Cardiac muscle cell (in vitro differentiated cells and primary cell): Measurements from ENCODE around the gene DIAPH2. TPM values are rescaled to one million over a fixed set of nuclear protein-coding genes. Genes with fewer than 3 reads are reported as not detected.

Source experiments
- DNase-seq, 2 donors: peaks; one replicate each; pipeline versions ENCODE4 v3.0.0 to v3.0.0-alpha.2; 2010 to 2017; ENCODE audit warnings: low read depth in 1 of 2, low spot score in 1 of 2
- H3K27ac ChIP-seq: fragments of 200-600 bp; sonication (generic); 2 replicates; pipeline ENCODE4 v1.5.1; 2016
- H3K27me3 ChIP-seq: fragments of 200-600 bp; sonication (generic); 2 replicates; pipeline ENCODE4 v1.6.0; 2016; ENCODE audit warnings: control low read depth
- H3K36me3 ChIP-seq: fragments of 200-600 bp; sonication (generic); 2 replicates; pipeline ENCODE4 v1.5.1; 2016; ENCODE audit warnings: control low read depth
- H3K4me1 ChIP-seq: fragments of 200-600 bp; sonication (generic); 2 replicates; pipeline ENCODE4 v1.8.1; 2017; ENCODE audit warnings: low read depth, mild to moderate bottlenecking, mixed run types
- H3K4me3 ChIP-seq: fragments of 200-600 bp; sonication (generic); 2 replicates; pipeline ENCODE4 v1.5.1; 2016; ENCODE audit warnings: mild to moderate bottlenecking
- H3K9me3 ChIP-seq: fragments of 200-600 bp; sonication (generic); 2 replicates; pipeline ENCODE4 v1.5.1; 2017; ENCODE audit warnings: low read depth, mild to moderate bottlenecking, control low read depth
- polyA plus RNA-seq: library from polyadenylated mRNA; unstranded; fragments of >200 nt; fragmentation: Nextera tagmentation; extraction: Ambion mirVana; gene quantifications from 2 replicates; pipeline ENCODE4 v1.2.1, GENCODE V29; 2016
- total RNA-seq: library from RNA; depleted of rRNA; stranded (reverse); fragments of >200 nt; gene quantifications from 2 replicates; pipeline ENCODE4 v1.2.3, GENCODE V29; 2016
- TF ChIP-seq, protein P1 (sequence below): IDR thresholded peaks from 2 replicates; pipeline ENCODE4 v1.5.1; 2012; ENCODE audit warnings: low read depth, mild to moderate bottlenecking, low read length

Gene DIAPH2
- total and polyA plus RNA-seq, 2 experiments from 2014 or later = 9.1 to 18.4 TPM

DNA sequence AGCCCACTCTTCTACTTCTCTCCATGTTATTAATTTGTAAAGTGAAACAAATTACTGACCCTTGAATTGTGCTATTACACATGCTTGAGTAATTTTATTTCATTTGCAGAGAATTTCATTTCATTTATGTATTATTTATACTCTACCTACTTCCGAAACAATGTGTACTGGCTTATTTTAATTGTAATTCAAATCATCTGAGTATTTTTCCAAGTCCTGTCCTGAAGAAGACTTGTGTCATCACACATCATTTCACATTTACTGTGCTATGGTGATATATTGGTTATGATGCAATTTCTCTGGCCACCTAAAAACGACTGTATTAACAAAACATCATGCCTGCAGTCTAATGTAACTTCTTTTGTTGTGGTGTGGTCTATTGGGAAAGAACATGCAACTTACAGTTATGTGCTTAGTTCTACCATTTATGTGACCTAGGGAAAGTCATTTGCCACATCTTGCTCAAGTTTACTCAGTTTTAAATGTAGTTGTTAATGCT lies 583.6 kb downstream of the DIAPH2 start:
- Histone ChIP-seq H3K4me3 (no peak overlapping the region), H3K36me3 (no peaks in the 10 kb centered on the region), H3K27ac (no peak overlapping the region), H3K4me1 (no peaks in the 10 kb centered on the region), H3K9me3 (no peaks in the 10 kb centered on the region), H3K27me3 (no peaks in the 10 kb centered on the region)
- TF ChIP-seq, protein P1, sequence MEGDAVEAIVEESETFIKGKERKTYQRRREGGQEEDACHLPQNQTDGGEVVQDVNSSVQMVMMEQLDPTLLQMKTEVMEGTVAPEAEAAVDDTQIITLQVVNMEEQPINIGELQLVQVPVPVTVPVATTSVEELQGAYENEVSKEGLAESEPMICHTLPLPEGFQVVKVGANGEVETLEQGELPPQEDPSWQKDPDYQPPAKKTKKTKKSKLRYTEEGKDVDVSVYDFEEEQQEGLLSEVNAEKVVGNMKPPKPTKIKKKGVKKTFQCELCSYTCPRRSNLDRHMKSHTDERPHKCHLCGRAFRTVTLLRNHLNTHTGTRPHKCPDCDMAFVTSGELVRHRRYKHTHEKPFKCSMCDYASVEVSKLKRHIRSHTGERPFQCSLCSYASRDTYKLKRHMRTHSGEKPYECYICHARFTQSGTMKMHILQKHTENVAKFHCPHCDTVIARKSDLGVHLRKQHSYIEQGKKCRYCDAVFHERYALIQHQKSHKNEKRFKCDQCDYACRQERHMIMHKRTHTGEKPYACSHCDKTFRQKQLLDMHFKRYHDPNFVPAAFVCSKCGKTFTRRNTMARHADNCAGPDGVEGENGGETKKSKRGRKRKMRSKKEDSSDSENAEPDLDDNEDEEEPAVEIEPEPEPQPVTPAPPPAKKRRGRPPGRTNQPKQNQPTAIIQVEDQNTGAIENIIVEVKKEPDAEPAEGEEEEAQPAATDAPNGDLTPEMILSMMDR = no peak
- DNase-seq = no peak

DNA sequence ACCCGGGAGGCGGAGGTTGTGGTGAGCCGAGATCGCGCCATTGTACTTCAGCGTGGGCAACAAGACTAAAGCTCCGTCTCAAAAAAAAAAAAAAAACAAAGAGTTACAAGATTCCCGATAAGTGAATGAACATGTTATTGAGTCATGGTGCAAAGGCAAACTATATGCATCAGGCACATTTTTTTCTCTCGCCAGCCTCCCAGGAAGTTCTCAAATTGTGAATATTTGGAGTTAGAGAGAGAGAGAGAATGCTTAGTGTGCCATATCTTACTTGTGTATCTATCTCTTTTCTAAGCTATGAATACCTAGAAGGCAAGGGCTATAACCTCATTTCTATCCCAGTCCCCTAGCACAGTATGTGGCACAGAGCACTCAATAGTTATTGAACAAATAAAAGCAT lies 599.9 kb downstream of the DIAPH2 start:
- Histone ChIP-seq H3K4me1 (no peaks in the 10 kb centered on the region), H3K9me3 (no peaks in the 10 kb centered on the region), H3K4me3 (no peak overlapping the region), H3K27ac (no peak overlapping the region), H3K36me3 (no peaks in the 10 kb centered on the region), H3K27me3 (no peaks in the 10 kb centered on the region)
- no peak for DNase-seq
- TF ChIP-seq, protein P1 = no peak

DNA sequence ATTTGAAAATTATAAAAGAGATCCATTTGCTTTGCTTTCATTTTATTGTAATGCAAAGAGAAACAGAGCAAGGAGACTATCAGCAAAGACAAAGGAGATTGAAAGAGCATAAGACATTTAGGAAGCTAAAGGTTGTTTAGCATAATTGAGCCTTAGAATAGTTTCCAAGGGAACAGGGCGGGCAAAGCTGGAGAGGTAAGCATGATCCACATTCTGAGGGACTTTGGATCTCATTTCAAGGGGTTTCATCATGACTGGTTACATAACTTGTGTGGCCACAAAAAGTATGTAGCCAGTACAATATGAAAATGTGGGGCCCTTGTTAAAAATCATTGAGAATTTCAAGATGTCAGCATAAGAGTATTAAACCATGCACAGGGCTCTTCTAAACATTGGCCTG lies 605.6 kb downstream of the DIAPH2 start:
- DNase-seq = no peak
- H3K36me3 ChIP-seq = no peaks in the 10 kb centered on the region
- H3K27me3 ChIP-seq = no peaks in the 10 kb centered on the region
- TF ChIP-seq, protein P1 = no peak
- no peaks in the 10 kb centered on the region for H3K4me1 ChIP-seq
- no peaks in the 10 kb centered on the region for H3K9me3 ChIP-seq
- no peak overlapping the region for H3K27ac ChIP-seq
- H3K4me3 ChIP-seq = no peak overlapping the region

DNA sequence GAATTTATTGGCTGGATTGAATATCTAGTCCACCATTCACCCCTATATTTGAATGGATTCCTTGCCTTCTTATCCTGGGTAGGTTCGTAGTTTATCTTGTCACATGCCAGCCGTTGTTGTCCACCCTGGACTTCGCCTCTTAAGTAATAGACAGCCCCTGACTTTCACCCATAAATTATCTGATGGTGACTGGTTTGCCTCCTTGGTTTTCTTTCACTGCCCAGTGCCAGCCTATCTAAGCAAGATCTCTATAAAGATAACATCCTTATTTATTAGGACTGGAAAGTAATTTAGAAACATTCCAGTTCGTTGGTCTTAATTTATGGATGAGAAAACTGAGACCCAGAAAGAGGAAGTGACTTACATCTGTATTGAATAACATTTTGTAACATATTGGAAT lies 609.4 kb downstream of the DIAPH2 start:
- no peak overlapping the region for H3K4me3 ChIP-seq
- no peaks in the 10 kb centered on the region for H3K9me3 ChIP-seq
- H3K27ac ChIP-seq = no peak overlapping the region
- no peak for DNase-seq
- no peaks in the 10 kb centered on the region for H3K27me3 ChIP-seq
- TF ChIP-seq, protein P1 = no peak
- no peaks in the 10 kb centered on the region for H3K36me3 ChIP-seq
- no peaks in the 10 kb centered on the region for H3K4me1 ChIP-seq

DNA sequence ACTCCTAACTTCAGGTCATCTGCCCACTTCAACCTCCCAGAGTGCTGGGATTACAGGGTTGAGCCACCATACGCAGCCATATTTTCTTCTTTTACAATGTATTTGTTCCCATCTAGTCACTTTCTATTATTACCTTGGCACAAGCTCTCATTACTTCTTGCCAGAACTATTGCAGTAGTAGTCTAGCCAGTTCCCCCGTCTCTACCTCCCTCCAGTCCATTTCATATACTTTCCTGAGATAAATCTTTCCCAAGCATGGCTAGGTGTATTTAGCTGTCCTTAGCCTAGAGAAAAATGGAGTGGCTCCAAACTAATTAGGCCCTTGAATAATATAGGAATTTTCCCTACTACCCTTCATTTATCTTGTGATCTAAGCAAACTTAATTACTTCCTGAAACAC lies 611.3 kb downstream of the DIAPH2 start:
- H3K4me3 ChIP-seq = no peak overlapping the region
- no peaks in the 10 kb centered on the region for H3K9me3 ChIP-seq
- TF ChIP-seq, protein P1 = no peak

More for the DNA sequence above, 611.3 kb downstream of the DIAPH2 start:
- no peak for DNase-seq
- Histone ChIP-seq H3K27ac (no peak overlapping the region), H3K36me3 (no peaks in the 10 kb centered on the region), H3K27me3 (no peaks in the 10 kb centered on the region), H3K4me1 (no peaks in the 10 kb centered on the region)
